Stimulated activated CD4-positive, alpha-beta T cell treated with anti-CD3 and anti-CD28 coated beads, Interleukin-15, amount 100 ng/mL, for 24 hours (primary cell): ENCODE data around the gene PTGIS.

ENCODE experiments used
- DNase-seq: peaks from one replicate; pipeline ENCODE4 v3.0.0-alpha.2; 2020

PTGIS gene

GRCh38 chr20:49462626-49463025 lies 105.3 kb downstream of the PTGIS start:
- no peak for DNase-seq

- no peak for DNase-seq
Measured at GRCh38 chr20:49461894-49462620, 105.9 kb downstream of the PTGIS start.

- DNase-seq: no peak
Measured at GRCh38 chr20:49460916-49461315, 107.0 kb downstream of the PTGIS start.

GRCh38 chr20:49460131-49460530 lies 107.8 kb downstream of the PTGIS start:
- DNase-seq: no peak

GRCh38 chr20:49459684-49460083 lies 108.3 kb downstream of the PTGIS start:
- DNase-seq: no peak

GRCh38 chr20:49457444-49457843 lies 110.5 kb downstream of the PTGIS start:
- no peak for DNase-seq

GRCh38 chr20:49456646-49457045 lies 111.3 kb downstream of the PTGIS start:
- no peak for DNase-seq

GRCh38 chr20:49455691-49456090 lies 112.2 kb downstream of the PTGIS start:
- no peak for DNase-seq
